ENCODE data around the gene IL17REL. TPM values are rescaled to one million over a fixed set of nuclear protein-coding genes. Genes with fewer than 3 reads are reported as not detected.

Gene IL17REL
- total RNA-seq, 1 donor from 2014 or later = not detected

DNA sequence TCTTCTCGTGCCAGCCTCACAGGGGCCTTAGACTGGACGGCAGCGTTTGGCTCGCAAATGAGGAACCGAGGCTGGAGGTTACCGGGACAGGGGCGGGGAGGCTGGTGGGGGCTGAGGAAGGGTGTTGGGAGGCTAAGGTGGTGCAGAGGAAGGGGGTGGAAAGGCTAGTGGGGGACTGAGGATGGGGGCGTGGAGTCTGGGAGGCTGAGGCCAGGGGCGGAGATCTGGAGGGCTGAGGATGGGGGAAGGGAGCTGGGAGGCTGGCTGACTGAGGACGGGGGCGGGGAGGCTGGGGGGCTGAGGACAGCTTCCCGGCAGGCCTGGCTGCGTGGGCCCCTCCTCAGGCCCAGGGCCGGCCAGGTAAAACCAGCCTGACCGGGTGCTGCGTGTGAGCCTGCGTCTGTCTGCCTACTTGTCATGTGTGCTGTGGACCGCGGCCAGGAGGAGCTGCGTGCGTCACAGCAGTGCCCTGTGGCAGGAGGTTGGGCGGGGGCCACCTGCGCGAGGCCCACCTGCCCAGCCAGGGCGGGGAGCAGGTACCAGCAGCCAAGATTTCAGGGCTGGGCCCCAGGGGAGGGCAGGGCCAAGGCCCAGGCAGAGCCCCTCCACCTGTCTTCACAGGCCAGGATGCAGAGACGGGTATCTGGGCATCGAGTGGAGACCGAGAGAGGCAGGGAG lies 61.4 kb downstream of the IL17REL start:
- peaks cover 60% of the 10 kb centered on the region for H3K4me1 ChIP-seq
- no peak for DNase-seq (ENCODE audit: extremely low spot score in 2 of 2)
- intact Hi-C loops (cut with DNase I) = no loop called here
- H3K27ac ChIP-seq = peak overlapping the region; percentile 89
- no peaks in the 10 kb centered on the region for H3K9me3 ChIP-seq
- no peak overlapping the region for H3K4me3 ChIP-seq
- no peaks in the 10 kb centered on the region for H3K27me3 ChIP-seq
- TF ChIP-seq POLR2A (IDR thresholded peaks at IDR 0.05) = no peak
- TF ChIP-seq POLR2AphosphoS5 (IDR thresholded peaks at IDR 0.05; ENCODE audit: insufficient read depth in 1 of 2, low read depth in 1 of 2) = peak; percentile 23 to 54
- no peaks in the 10 kb centered on the region for H3K36me3 ChIP-seq

- no peak overlapping the region for H3K4me3 ChIP-seq
- no peaks in the 10 kb centered on the region for H3K9me3 ChIP-seq
- TF ChIP-seq POLR2AphosphoS5 (IDR thresholded peaks at IDR 0.05; ENCODE audit: insufficient read depth in 1 of 2, low read depth in 1 of 2) = no peak
- TF ChIP-seq POLR2A (IDR thresholded peaks at IDR 0.05) = no peak
- no peak for TF ChIP-seq CTCF (IDR thresholded peaks at IDR 0.05)
- H3K4me1 ChIP-seq = peaks cover 60% of the 10 kb centered on the region
- DNase-seq (ENCODE audit: extremely low spot score in 2 of 2) = no peak
- no peaks in the 10 kb centered on the region for H3K27me3 ChIP-seq
- H3K36me3 ChIP-seq = no peaks in the 10 kb centered on the region
- H3K27ac ChIP-seq = peak overlapping the region; percentile 89
- intact Hi-C loops (cut with DNase I) = no loop called here
Observed at GRCh38 chr22:49950396-49950994, 62.1 kb downstream of the IL17REL start.

GRCh38 chr22:49949914-49950292 lies 62.7 kb downstream of the IL17REL start:
- peak overlapping the region; percentile 89 for H3K27ac ChIP-seq
- no peaks in the 10 kb centered on the region for H3K36me3 ChIP-seq
- no peak overlapping the region for H3K4me3 ChIP-seq
- peaks cover 59% of the 10 kb centered on the region for H3K4me1 ChIP-seq
- DNase-seq (ENCODE audit: extremely low spot score in 2 of 2) = no peak
- no peaks in the 10 kb centered on the region for H3K9me3 ChIP-seq
- TF ChIP-seq POLR2A (IDR thresholded peaks at IDR 0.05) (no peak), CTCF (IDR thresholded peaks at IDR 0.05) (no peak), POLR2AphosphoS5 (IDR thresholded peaks at IDR 0.05; ENCODE audit: insufficient read depth in 1 of 2, low read depth in 1 of 2) (no peak)
- no peaks in the 10 kb centered on the region for H3K27me3 ChIP-seq
- intact Hi-C loops (cut with DNase I) = no loop called here

DNA sequence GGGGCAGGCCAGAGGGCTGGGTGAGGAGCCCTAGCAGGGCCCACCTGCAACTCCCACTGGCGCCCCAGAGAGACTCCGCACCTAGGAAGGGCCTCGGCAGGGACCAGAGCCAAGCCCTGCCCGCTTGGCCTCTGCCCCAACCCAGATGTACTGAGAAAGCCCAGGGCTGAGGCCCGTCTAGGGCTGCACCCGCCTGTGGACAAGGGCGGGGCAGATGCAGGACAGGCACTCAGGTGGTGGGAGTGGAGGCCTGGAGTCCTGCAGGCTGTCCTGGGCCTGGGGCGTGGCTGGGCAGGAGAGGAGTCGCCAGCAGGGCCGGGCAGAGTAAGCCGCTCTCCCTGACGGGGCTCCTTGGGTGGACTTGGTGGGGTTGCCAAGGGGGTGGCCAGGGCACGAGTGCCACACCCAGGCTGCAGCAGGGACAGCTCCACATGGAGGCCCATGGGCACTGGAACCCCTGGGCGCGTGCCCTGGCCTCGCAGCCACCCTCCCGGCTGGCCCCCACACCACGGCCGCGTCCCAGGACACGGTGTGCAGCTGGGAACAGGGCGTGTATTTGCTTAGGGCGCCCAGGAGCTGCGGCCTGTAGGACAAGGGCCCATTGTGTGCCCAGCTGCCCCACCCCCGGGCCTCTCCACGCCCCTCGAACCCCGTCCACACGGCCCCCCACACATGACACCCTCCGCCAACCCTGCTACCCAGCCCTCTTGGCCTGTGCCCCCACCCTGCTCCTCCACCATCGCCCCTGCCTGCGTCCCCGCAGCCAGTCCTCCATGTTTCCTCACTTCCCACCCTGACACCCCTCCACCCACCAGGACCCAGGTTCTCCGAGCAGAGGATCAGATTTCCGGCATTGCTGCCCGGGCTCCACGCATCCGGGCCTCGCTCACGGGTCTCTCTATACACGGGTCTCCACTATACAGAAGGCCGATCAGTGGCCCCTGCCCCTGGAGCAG lies 63.3 kb downstream of the IL17REL start:
- Histone ChIP-seq H3K9me3 (no peaks in the 10 kb centered on the region), H3K4me1 (peaks cover 52% of the 10 kb centered on the region), H3K27ac (peak overlapping the region; percentile 89), H3K36me3 (no peaks in the 10 kb centered on the region), H3K27me3 (no peaks in the 10 kb centered on the region), H3K4me3 (peak overlapping the region in 1 of 2 donors; percentile 10)
- DNase-seq (ENCODE audit: extremely low spot score in 2 of 2) = no peak
- intact Hi-C loops (cut with DNase I) = no loop called here
- peak in 1 of 2 donors; percentile 12 for TF ChIP-seq POLR2AphosphoS5 (IDR thresholded peaks at IDR 0.05; ENCODE audit: insufficient read depth in 1 of 2, low read depth in 1 of 2)
- no peak for TF ChIP-seq CTCF (IDR thresholded peaks at IDR 0.05)

GRCh38 chr22:49948116-49948957 lies 64.2 kb downstream of the IL17REL start:
- H3K27ac ChIP-seq = peak overlapping the region; percentile 89

More at GRCh38 chr22:49948116-49948957, 64.2 kb downstream of the IL17REL start:
- intact Hi-C loops (cut with DNase I) = no loop called here
- no peaks in the 10 kb centered on the region for H3K36me3 ChIP-seq
- DNase-seq (ENCODE audit: extremely low spot score in 2 of 2) = no peak
- peaks cover 49% of the 10 kb centered on the region for H3K4me1 ChIP-seq
- no peak for TF ChIP-seq POLR2A (IDR thresholded peaks at IDR 0.05)
- no peak for TF ChIP-seq CTCF (IDR thresholded peaks at IDR 0.05)
- no peak for TF ChIP-seq POLR2AphosphoS5 (IDR thresholded peaks at IDR 0.05; ENCODE audit: insufficient read depth in 1 of 2, low read depth in 1 of 2)
- H3K4me3 ChIP-seq = peak overlapping the region in 1 of 2 donors; percentile 10
- no peaks in the 10 kb centered on the region for H3K9me3 ChIP-seq
- no peaks in the 10 kb centered on the region for H3K27me3 ChIP-seq
